ENCODE results near the gene GRM2.

GRM2 gene

GRCh38 chr3:51706788-51707731 is at the start of gene GRM2:
Gene GRM2 (plus strand): TSS chr3:51707068. CDS start chr3:51708984, 1,916 bp downstream.
- peak; percentile 38 for DNase-seq (ENCODE audit: low read depth)

- DNase-seq (ENCODE audit: low read depth), result no peak
These were observed 49.6 kb upstream of the GRM2 start for GRCh38 chr3:51657234-51657633.

GRCh38 chr3:51659942-51660341 is 46.9 kb upstream of the GRM2 start:
- no peak for DNase-seq (ENCODE audit: low read depth)

GRCh38 chr3:51662456-51662855 is 44.4 kb upstream of the GRM2 start:
- DNase-seq (ENCODE audit: low read depth), result no peak

GRCh38 chr3:51668756-51669155 is 38.1 kb upstream of the GRM2 start:
- DNase-seq (ENCODE audit: low read depth), result no peak

GRCh38 chr3:51669241-51670052 is 37.4 kb upstream of the GRM2 start:
- peak; percentile 41 for DNase-seq (ENCODE audit: low read depth)

GRCh38 chr3:51670053-51670822 is 36.6 kb upstream of the GRM2 start:
- no peak for DNase-seq (ENCODE audit: low read depth)

GRCh38 chr3:51670823-51671733 is 35.8 kb upstream of the GRM2 start, which contains the start of gene TEX264:
Gene TEX264 (plus strand): TSS chr3:51671252. CDS start chr3:51674305, 3,053 bp downstream.
- no peak for DNase-seq (ENCODE audit: low read depth)

GRCh38 chr3:51671734-51672475 is 35.0 kb upstream of the GRM2 start:
- DNase-seq (ENCODE audit: low read depth), result no peak

- DNase-seq (ENCODE audit: low read depth), result no peak
These were observed 33.6 kb upstream of the GRM2 start for GRCh38 chr3:51673181-51673801.

GRCh38 chr3:51673802-51674654 is 32.8 kb upstream of the GRM2 start:
- DNase-seq (ENCODE audit: low read depth), result no peak

- DNase-seq (ENCODE audit: low read depth), result no peak
These were observed 31.7 kb upstream of the GRM2 start for GRCh38 chr3:51675201-51675611.

GRCh38 chr3:51676102-51676640 is 30.7 kb upstream of the GRM2 start:
- DNase-seq (ENCODE audit: low read depth), result no peak

- no peak for DNase-seq (ENCODE audit: low read depth)
These were observed 29.5 kb upstream of the GRM2 start for GRCh38 chr3:51677358-51677757.

- no peak for DNase-seq (ENCODE audit: low read depth)
These were observed 28.7 kb upstream of the GRM2 start for GRCh38 chr3:51678186-51678585.

GRCh38 chr3:51678641-51679040 is 28.2 kb upstream of the GRM2 start:
- DNase-seq (ENCODE audit: low read depth), result no peak

GRCh38 chr3:51679318-51679717 is 27.6 kb upstream of the GRM2 start:
- DNase-seq (ENCODE audit: low read depth), result no peak

- no peak for DNase-seq (ENCODE audit: low read depth)
These were observed 27.1 kb upstream of the GRM2 start for GRCh38 chr3:51679777-51680176.

GRCh38 chr3:51680196-51680595 is 26.7 kb upstream of the GRM2 start:
- no peak for DNase-seq (ENCODE audit: low read depth)

Data from non-pigmented ciliary epithelial cell (primary cell).